CD4-positive, alpha-beta T cell treated with Interleukin-17A for 1 hour (primary cell): ENCODE measurements around the gene CAMKK2.
"Not testable (repeated sequence)": the region's sequence is repeated elsewhere in the genome, so short reads cannot be mapped to it uniquely, and the experiment has no call there.

Experiments used
- DNase-seq: peaks from one replicate; pipeline ENCODE4 v3.0.0-alpha.2; 2020

Gene CAMKK2

DNA sequence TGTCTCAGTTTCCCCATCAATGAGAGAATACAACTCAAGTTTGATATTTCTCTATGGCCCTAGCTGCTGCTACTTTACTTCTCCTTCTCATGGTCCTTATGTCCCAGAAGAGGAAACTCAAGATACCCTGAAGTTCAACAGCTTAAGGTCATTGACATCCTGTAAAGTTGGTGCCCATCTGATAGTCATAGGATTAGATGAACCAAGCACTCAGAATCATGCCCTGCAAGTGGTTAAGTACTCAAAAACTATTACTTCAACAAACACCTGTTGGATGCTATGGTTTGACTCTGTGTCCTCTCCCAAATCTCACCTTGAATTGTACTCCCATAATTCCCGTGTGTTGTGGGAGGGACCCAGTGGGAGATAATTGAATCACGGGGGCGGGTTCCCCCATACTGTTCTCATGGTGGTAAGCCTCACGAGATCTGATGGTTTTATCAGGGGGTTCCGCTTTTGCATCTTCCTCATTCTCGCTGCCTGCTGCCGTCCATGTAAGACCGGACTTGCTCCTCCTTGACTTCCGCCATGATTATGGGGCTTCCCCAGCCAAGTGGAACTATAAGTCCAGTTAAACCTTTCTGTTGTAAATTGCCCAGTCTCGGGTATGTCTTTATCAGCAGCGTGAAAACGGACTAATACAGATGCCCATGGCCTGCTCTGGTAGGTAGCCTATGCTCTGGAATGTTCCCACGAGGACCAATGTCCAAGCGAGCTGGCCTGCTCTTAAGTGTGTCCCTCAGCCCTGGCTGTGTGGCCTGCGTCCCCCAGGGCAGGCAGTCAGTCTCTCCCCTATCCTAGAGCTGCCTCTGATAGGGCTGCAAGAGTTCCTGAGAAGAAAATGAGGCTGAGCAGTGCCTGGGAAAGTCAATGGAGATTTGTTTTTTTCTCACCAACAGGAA is 18.1 kb downstream of the CAMKK2 start:
- DNase-seq = peak; percentile 12

DNA sequence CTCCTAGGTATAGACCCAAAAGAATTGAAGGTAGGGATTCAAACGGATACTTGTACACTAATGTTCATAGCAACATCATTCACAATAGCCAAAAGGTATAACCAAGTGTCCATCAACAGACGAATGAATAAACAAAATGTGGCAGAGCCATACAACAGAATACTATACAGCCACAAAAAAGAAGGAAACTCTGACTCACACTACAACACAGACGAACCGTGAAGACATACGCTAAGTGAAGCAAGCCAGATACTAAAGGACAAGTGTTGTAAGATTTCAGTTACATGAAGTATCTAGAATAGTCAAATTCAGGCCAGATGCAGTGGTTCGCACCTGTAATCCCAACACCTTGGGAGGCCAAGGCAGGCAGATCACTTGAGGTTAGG is 19.1 kb downstream of the CAMKK2 start:
- DNase-seq = no peak

DNA sequence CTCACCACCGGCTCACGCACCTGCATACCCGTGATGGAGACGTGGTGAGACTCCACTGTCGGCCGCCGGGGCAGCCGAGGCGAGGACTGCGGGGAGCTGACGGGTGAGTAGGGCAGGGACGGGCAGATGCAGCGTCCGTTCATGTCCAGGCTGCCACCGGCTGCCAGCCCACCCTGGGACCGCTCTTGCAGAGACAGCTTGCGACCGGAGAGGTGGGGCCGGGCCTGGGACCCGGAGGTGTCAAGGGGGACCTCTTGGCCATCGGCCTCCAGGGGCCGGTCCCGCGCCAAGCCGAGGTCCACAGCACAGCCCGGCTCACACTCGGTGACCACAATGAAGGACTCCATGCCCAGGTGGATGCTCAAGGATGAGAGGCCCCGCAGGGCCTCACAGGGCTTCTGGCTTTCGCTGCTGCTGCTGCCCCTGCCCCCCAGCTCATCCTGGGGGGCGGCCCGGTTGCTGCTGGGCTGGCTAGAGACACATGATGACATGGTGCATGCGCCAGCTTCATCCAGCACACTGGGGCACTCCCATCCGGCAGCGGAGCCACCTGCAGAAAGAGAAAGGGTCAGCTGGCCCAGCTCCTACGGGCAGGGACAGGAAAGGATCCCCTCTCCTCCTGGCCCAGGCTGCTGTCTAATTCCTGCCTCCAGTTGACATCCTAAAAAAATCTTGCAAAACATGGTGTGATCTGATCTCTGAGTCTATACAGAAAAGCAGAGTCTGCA is 22.3 kb downstream of the CAMKK2 start:
- DNase-seq = no peak

DNA sequence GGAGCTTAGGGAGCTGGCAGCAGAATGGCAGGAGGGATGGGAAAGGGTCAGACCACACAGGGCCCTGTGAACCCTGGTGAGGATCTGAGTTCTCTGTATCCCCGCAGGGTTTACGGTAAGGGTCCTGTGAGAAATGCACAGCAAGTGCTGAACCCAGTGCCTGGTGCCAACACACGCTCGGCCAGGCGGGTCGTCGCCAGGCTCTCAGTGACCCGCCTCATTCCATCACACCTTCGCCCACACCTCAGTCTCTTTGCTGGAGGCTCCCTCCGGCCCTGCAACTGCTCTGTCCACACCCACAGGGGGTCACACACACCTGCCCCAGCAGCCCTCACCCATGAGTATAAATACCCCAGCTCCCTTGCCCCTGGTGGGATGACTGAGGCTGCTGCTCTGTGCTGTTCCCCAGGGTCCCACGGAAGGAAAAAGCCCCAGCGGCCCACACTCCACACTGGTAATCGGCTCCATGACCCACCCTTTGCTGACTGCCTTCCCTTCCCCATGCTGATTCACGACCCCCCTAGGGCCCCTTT is 23.1 kb downstream of the CAMKK2 start:
- DNase-seq = no peak

DNA sequence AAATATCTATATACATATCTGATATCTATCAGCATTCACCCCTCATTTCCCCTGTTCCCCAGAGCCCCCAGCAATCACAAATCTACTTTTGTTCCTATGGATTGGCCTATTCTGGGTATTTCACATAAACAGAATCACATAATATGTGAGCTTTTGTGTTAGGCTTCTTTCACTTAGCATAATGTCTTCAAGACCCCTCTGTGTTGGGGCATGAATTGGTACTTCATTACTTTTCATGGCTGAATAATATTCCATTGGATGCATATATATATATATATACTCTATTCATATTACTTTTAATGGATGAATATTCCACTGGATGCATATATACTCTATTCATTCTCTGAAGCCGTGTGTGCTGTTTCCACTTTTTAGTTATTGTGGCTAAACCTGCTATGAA is 28.7 kb downstream of the CAMKK2 start:
- DNase-seq = no peak

DNA sequence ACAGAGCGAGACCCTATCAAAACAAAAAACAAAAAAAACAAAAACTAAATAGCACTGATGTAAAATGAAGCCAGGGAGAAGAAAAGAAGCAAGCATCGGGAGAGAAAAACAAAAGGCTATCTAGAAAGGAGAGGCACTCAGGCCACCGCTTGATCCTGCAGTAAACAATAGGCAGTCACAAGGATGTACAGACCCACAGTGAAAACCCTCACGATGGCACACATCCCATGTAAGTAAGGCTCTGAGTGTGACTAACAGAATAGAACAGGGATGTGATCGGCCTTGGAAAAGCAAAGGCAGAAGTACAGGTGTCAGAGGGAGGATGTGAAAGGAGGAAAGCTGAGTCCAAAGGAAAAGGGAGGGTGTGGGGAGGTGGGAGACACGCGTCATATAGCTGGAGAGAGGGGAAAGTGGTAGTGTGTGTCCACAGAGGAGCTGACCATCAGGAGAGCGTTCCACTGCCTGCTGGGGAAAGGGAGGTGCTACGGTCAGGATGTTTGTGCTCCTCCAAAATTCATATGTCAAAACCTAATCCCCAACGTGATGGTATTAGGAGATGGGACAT is 31.5 kb downstream of the CAMKK2 start:
- no peak for DNase-seq

DNA sequence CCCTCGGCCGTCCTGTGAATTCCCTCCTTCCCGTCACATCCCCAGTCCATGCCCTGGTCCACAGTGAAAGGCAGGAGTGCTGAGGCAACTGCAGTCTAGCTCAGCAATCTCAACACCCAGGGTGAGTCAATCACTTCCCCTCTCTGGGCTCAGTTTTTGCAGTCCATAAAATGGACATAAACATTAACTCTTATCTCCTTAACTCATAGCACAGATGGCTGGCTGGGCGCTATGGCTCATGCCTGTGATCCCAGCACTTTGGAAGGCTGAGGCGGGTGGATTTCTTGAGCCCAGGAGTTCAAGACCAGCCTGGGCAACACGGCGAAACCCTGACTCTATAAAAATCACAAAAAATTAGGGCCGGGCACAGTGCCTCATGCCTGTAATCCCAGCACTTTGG is 32.4 kb downstream of the CAMKK2 start:
- no peak for DNase-seq

DNA sequence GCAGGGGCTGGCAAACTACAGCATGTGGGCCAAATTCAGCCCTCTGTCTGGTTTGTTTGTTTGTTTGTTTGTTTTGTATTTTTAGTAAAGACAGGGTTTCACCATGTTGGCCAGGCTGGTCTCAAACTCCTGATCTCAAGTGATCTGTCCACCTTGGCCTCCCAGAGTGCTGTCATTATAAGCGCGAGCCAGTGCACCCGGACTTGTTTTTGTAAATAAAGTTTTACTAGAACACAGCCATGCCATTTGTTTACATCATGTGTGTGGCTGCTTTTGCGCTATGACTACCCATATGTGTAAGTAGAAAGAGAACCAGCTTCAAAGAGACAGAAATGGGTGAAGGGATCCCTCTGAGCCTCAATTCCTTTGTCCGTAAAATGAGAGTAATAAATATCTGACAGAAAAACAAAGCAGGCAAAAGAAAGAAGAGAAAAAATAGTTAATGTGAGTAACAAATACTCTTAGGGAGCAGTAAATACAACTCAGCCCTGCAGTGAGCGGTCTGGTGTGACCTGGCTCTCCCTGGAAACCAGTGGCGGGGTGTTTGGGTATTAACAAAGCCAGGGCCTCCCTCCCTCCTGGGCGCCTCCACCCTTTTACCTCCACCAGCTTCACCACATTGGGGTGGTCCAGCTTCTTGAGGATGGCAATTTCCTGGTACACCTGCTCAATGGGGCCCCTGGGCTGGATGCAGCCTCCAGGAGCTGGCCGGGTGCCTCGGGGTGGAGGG is 33.1 kb downstream of the CAMKK2 start:
- no peak for DNase-seq

DNA sequence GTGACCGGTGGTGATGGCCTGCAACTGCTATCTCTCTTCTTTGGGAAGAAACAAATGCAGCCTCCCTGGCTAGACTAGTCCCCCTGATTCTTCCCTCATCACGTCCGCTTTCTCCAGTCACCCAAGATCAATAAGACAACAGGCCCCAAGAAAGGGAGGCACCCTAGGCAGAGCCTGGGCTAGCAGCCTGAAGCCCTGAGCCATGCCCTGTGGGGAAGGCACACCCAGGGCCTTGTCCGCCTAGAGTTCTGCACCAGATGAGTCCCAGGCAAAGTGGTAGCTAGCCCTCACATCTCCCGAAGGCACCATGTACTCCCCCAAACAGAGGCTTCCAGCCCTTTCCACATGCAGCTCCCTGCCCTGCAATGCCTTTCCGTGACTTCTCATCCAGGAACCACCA is 35.1 kb downstream of the CAMKK2 start:
- DNase-seq = no peak

DNA sequence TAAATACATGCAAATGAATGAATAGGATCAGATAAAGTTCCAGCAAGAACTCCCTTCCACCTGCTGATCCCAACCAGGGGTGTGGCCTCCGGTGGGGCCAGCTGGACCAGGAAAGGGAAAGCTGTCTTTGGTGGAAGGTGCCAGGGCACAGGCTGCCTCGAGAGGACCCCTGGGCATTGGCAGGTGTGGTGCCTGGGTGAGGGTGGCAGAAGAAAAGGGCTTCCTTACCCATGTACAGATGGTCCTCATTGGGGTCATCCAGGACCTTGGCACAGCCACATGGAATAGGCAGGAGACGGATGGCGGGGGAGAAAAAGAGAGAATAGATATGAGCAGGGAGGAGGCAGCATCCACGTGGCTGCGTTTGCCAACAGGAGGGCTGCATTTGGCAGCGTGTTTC is 36.4 kb downstream of the CAMKK2 start:
- DNase-seq = no peak

DNA sequence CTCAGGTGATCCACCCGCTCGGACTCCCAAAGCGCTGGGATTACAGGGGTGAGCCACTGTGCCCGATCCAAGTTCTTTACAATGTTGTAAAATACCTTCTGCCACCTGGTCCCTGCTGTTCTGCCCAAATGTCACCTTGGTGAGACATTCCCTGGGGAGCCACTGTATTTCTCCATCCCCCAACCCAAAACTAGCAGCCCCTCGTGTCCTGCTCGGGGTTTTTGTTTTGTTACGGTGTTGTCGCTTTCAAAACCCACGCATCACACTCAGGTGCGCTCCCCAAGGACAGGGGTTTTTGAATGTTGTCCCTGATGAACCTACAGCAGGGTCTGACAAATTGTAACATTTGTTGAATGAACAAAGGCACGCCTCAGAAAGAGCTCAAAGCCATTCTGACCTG is 37.4 kb downstream of the CAMKK2 start:
- no peak for DNase-seq

DNA sequence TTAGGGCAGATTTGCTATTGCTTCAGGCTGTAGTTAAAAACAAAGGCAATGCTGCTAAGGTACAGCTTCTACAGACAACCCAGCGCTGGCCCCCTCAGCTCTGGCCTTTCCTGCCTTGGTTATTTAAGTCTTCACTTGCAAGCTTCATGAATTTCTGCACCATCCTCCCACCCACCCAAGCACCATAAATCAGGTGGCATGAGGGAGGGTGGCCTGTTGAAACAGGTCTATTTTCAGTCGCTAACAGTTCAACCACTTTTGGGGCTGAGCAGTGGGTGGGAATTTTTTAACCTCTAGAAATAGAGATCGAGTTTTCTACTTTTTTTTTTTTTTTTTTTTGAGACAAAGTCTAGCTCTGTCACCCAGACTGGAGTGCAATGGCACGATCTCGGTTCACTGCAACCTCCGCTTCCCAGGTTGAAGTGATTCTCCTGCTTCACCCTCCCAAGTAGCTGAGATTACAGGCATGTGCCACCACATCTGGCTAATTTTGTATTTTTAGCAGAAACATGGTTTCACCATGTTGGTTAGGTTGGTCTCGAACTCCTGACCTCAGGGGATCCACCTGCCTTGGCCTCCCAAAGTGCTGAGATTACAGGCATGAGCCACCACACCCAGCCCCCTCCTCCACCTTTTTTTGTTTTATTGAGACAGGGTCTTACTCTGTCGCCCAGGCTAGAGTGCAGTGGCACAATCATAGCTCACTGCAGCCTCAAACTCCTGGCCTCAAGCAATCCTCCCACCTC is 38.6 kb downstream of the CAMKK2 start:
- not testable (repeated sequence) for DNase-seq

DNA sequence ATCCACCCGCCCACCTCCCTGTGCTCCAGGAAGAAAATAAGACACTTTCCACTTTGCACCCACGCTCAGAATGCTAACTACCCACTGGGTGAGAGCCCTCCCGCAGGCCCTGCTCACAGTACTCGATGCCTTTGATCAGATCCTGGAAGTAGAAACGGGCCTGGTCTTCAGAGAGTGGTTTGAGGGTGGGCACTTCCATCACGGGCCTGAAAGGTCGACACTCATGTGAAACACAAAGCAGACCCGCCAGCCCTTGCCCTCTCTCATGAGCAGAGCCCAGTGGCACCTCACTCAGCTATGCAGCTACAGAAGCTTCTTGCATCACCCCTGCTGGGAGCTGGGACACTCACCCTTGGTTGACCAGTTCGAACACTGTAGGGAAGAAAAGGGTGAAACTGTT is 41.1 kb downstream of the CAMKK2 start:
- no peak for DNase-seq

DNA sequence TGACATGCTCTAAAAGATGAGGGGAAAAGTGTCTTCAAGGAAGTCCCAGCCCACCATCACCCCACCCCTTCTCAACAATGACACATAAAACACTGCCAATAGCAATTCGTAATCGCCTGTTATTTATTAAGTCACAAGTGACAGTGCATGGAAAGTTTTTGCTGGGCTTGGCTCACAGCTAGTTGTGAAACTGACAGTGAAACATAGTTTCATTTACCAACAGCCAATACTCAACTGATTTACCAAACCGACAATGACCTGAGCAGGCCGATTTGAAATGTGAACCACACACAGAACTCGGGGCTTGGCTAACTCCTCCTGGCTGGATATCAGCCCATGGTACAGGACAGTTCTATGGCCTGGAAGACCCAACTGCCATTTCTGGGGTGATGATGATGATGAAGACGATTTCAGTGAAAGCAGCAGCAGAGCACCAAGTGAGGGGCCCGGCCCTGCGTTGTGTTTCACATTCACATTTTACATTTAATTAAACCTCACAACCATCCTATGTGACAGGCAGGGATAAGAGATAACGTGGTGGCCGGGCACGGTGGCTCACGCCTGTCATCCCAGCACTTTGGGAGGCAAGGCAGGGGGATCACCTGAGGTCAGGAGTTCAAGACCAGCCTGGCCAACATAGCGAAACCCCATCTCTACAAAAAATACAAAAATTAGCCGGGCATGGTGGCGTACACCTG is 42.7 kb downstream of the CAMKK2 start:
- DNase-seq = no peak

DNA sequence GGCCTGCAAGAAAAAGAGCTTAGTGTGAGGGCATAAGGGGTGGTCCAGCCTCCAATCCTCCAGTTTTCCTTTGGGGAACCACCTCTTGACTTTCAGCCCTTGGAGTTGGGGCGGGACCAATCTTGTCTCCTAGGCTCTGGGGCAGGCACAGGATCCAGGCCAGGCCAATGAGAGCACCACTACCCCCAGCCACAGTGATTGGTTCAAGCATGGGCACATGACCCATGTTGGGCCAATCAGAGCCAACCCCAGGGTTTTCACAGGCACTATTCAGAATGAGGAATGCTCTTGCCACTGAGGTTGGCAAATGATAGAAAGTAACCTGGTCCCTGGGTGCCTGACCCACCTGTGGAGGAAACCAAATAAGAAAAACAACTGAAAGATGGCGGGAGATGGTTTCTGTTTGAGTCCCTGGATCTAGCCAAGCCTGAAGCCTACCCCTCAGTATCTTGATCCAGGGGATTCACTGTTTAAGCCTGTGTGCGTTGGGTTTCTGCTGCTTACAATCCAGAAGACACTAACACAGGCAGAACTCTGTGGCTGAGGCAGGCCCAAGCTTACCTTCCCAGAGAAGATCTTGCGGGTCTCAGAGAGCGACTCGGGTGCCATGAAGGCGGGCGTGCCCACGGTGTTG is 43.7 kb downstream of the CAMKK2 start:
- no peak for DNase-seq

DNA sequence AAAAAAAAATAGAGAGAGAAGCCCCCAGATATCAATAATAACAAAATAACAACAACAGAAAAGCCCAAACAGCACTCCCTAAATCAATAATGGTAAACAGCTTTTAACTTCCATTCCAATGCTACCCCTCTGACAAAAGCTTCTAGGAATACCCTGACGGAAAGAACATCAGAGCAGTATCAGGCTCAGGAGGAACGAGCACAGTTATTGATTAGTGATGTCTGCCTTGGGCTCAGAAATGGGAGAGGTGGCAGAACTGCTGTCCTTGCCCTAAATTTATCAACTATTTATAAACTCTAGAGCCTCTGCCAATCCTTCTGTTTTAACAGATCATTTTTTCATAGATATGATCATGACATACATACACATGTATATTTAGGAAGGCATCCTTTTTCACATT is 44.7 kb downstream of the CAMKK2 start:
- no peak for DNase-seq

DNA sequence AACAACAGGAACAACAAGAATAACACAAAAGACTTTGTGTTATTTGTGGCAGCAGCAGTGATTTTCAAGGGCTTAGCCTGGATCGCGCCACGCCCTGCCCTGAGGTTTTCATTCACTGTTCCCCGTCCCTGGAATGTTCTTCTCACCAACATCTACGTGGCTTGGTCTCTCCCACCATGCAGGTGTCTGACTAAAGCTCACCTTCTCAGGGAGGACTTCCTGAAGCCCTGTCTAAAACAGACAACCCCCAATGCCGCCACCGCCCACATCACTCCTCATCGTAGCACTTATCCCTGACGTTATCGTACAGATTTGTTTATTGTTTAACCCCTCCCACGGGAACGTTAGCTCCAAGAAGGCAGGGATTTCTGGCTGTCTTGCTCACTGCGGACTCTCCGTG is 46.1 kb downstream of the CAMKK2 start:
- no peak for DNase-seq

DNA sequence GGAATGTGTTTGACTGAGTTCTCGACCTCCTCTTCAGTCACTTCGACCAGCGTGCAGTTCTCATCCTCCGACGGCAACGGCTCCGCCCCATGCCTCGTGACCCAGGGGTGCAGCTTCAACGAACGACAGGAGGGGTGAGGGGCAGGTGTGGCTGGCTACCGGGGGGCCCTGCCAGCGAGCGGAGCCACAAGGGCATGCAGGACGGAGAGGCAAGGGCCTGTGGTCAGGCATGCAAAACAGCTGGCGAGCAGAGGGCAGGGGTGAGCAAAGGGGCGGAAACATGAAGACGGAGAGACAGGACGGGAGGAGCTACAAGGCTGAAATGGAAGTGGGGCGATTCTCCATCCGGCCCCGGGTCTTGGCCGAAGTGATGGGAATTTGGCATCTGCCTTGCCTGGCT is 47.9 kb downstream of the CAMKK2 start:
- DNase-seq = no peak

DNA sequence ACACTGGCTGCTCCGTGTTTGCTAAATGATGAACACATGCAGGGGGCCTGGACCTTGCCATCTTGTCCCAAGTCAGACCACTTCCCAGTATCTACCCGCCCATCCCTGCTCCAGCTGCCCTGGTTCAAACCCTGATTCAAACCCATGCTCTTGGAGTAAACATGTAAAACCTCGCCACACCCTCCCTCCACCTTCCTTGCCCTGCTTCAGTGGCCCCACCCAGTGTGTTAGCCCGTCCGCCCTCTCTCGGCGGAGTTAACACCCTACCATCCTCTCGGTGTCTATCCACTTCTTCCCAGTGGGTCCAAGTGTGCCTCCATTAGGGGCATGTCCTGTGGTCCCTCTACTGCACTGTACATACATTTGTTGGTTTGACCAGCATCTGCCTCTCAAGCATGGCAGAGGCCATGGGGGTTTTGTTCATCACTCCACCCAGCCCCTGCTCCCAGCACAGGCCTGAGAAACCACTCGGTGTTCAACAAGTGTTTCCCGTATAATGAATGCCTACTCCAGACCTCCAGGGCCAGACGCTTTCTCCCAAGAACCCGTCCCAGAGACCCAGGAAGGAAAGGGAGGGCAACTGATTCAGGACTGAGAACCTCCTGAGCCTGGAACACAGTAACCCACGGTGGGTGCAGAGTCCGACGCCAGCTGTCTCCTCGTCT is 49.5 kb downstream of the CAMKK2 start:
- DNase-seq = no peak

DNA sequence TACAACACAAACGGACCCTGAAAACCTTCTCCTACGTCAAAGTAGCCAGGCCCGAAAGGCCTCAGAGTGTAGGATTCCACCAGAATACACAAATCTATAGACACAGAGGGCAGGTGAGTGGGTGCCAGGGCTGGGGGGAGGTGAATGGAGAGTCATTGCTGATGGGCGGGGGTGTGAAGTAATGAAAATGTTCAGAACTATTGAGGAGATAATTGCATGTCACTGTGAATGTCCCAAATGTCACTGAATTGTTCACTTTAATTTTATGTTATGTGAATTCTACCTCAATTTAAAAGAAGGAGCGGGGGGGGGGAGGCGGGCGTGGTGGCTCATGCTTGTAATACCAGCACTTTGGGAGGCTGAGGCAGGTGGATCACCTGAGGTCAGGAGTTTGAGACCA is 50.6 kb downstream of the CAMKK2 start:
- no peak for DNase-seq

DNA sequence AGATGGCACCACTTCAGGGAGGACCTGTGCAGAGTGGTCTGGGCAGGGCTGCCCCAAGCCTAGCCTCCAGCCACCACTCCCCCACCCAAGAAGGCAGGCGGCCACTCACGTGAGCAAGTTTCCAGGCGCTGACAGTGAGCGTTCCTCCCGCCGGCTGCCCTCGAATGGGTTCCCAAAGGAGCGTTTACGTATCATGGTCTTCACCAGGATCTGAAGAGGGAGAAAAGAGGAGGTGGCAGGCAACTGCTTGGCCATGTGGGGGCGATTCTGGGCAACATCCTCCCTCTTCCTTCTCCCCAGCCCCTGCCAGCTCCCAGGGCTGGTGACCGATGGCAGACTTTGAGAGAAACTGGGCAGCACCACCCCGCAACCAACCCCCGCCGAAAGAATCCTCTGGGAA is 51.5 kb downstream of the CAMKK2 start:
- DNase-seq = no peak
